GM13976 (cell line): Measurements from ENCODE around the gene TFCP2L1.

Source experiments
- DNase-seq: peaks from one replicate; pipeline ENCODE4 v3.0.0; 2012; ENCODE audit warnings: low spot score
- in situ Hi-C: fragments of 300-500 bp; cut with MboI; formaldehyde crosslinking; loops from one replicate; pipeline ENCODE4 v1.12.0; 2022; ENCODE audit warnings: low sequenced_read_pairs, mixed read lengths, inconsistent platforms; ENCODE audit not compliant: unreplicated experiment
- TF ChIP-seq, protein P1 (sequence below): IDR thresholded peaks from 2 replicates; pipeline ENCODE4 v1.5.1; 2012; ENCODE audit warnings: borderline replicate concordance, mild to moderate bottlenecking; ENCODE audit not compliant: insufficient read depth; ENCODE audit errors: extremely low read depth, missing control alignments, control extremely low read depth

The TFCP2L1 gene

DNA sequence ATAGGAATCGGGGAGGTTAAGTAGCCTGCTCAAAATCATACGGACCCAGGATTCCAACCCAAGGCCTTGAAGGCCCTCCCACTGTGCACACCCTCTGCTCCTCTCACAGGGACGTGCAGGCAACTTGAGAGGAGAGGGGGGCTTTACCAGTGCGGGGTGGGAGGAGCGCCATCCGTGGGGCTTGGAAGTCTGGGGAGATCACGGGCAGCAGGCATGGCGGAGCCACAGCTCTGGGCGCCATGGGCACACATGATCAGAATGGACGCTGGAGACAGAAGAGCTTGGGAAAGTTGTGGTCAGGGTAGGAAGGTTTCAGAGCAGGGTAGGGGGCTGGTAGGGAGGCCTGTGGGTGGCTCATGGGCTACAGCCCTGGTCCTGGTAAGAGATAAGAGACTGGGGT is 70.7 kb downstream of the TFCP2L1 start:
- in situ Hi-C loops = no loop called here
- TF ChIP-seq, protein P1, sequence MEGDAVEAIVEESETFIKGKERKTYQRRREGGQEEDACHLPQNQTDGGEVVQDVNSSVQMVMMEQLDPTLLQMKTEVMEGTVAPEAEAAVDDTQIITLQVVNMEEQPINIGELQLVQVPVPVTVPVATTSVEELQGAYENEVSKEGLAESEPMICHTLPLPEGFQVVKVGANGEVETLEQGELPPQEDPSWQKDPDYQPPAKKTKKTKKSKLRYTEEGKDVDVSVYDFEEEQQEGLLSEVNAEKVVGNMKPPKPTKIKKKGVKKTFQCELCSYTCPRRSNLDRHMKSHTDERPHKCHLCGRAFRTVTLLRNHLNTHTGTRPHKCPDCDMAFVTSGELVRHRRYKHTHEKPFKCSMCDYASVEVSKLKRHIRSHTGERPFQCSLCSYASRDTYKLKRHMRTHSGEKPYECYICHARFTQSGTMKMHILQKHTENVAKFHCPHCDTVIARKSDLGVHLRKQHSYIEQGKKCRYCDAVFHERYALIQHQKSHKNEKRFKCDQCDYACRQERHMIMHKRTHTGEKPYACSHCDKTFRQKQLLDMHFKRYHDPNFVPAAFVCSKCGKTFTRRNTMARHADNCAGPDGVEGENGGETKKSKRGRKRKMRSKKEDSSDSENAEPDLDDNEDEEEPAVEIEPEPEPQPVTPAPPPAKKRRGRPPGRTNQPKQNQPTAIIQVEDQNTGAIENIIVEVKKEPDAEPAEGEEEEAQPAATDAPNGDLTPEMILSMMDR = no peak
- no peak for DNase-seq

DNA sequence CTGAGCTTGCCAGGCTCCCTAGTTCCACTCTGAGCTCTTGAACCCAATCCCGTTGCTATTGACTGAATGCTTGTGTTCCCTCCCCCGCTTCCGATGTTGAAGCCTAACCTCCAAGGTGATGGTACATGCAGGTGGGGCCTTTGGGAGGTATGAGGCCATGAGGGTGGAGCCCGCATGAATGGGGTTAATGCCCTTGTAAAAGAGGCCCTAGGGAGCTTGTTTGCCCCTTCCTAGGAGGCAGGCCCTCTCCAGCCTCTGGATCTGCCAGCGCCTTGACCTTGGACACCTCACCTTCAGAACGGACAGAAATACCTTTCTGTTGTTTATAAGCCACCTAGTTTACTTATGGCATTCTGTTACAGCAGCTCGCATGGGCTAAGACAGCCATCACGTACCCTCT is 71.6 kb downstream of the TFCP2L1 start:
- DNase-seq = no peak
- TF ChIP-seq, protein P1 = no peak
- in situ Hi-C loops = no loop called here

DNA sequence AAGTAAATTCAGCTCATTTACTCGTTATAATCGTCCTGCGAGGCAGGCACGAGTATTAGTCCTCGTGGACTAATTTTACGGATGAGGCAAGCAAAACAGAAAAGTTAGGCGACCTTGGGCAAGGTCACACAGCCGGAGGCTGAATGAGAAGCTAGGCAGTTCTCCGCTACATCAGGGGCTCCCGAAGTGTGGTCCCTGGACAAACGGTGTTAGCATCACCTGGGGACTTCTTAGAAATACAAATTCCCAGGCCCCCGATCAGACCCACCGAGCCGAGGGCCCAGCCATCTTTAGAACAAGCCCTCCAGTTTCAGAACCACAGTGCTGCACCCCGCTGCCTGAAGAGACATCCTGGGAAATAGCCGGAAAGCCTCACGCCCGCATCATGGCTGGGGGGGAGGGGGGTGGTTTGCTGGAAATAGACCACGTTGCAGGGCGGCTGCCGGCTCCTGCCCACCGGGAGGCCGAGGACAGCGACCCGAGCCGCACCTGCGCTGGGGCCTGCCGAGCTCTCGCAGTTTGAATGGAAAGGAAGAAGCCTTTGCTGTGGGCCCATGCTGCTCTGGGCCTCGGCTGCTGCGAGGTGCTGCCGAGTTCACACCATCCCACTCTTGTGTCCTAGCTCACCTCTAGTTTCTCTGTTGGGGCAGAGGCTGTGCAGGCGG is 72.2 kb downstream of the TFCP2L1 start:
- in situ Hi-C loops = no loop called here
- no peak for DNase-seq

DNA sequence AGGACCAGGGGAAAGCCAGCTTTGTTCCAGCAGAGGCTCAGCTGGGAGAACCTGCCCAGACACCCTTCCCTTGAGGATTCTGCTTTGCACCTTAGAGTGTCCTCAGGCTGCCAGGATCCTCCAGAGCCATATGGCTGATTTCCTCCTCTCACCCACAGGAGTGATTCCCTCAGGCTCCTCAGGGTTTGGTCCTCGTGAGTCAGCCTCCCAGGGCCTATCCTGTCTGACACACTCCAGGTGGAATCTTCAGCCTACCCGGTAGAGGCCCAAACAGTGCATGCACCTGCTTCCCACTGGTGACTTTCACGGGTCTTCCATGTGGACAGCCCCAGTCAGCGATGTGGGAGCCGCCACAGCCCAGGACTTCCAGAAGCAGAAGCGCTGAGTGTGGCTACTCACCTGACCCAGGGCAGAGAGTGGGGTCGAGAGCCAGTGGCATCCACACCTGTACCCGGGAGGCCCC is 73.3 kb downstream of the TFCP2L1 start:
- in situ Hi-C loops = no loop called here
- TF ChIP-seq, protein P1 = no peak
- DNase-seq = no peak

More for the DNA sequence above, 72.2 kb downstream of the TFCP2L1 start:
- TF ChIP-seq, protein P1 = no peak

DNA sequence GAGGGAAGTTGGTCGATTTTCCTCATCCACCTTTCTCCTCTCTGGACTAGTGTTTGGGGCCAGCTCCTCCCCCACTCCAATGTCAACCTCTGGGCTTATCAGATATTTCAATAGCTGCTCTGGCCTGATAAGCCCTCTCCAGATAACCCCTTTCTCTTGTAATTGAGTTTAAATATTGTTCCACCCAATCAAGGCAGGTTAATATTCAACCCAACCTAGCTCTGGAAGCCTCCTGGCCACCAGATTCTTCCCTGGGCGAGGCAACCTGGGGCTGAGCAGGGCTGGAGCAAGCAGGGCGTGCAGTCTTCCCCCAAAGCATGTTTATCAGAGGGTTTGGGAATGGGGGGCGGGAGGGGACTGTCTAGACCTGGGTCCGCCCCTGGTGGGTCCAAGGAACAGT is 73.8 kb downstream of the TFCP2L1 start:
- in situ Hi-C loops = no loop called here
- DNase-seq = no peak
- TF ChIP-seq, protein P1 = no peak

DNA sequence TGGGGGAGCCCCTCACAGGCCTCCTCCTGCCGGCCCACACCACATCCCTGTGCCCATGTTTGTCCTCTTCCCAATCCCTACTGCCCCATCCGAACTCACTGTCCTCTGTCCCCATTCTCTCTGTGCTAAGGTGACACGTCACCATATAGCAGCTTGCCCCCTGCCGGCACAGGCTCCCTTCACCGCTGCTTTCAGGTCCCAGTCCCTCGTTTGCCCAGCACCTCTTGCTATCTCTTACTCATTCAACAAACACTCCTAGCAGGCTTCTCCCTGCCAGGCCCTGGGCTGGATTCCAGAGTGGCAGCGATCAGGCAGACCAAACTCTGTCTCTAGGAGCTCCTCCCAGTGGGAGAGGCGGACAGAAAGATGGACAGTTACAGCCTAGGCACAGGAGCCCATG is 74.3 kb downstream of the TFCP2L1 start:
- DNase-seq = no peak
- in situ Hi-C loops = no loop called here

More for the DNA sequence above, 74.3 kb downstream of the TFCP2L1 start:
- TF ChIP-seq, protein P1 = no peak
